ENCODE measurements around the gene DIP2C. TPM values are rescaled to one million over a fixed set of nuclear protein-coding genes. Genes with fewer than 3 reads are reported as not detected.

The DIP2C gene
- total and polyA plus RNA-seq, 2 experiments from 2014 or later, result 9.1 to 15.8 TPM

DNA sequence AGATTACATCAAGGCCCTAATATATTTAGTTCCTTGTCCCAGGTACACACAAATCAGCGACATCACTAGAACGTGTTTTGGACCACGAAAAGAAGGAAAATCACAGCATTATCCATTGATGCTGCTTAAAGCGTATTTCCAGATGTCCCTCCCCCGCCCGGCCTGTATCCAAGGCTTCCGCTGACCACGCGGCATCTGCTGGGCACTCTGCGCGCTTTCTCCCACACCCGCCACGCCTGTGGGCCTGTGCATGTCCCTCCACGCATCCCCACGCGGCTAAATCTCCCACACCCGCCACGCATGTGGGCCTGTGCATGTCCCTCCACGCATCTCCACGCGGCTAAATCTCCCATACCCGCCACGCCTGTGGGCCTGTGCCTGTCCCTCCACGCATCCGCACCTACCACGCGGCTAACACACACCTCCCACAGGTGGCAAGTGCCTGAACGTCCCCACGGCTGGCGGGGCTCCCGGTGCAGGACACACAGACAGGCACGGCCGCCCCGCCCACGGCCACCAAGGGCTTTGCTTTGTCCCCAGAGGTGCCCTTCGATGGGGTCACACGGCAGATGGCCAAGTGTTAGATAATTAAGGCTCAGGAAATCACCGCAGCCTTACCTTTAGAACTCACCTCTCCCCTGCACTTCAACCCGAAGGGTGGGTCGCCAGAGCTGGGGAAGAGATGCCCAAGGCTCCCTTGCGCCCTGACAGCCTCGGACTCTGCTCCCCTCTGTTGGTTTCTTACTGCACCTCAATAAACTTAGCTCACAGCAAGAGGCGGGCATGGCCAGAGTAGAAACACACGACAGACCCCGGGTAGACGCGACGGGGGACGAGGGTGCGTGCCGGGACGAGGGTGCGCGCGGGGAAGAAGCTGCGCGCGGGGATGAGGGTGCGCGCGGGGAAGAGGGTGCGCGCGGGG is 49.5 kb downstream of the DIP2C start:
- H3K4me1 ChIP-seq (ENCODE audit: low read depth), result no peaks in the 10 kb centered on the region
- TF ChIP-seq, protein P1, sequence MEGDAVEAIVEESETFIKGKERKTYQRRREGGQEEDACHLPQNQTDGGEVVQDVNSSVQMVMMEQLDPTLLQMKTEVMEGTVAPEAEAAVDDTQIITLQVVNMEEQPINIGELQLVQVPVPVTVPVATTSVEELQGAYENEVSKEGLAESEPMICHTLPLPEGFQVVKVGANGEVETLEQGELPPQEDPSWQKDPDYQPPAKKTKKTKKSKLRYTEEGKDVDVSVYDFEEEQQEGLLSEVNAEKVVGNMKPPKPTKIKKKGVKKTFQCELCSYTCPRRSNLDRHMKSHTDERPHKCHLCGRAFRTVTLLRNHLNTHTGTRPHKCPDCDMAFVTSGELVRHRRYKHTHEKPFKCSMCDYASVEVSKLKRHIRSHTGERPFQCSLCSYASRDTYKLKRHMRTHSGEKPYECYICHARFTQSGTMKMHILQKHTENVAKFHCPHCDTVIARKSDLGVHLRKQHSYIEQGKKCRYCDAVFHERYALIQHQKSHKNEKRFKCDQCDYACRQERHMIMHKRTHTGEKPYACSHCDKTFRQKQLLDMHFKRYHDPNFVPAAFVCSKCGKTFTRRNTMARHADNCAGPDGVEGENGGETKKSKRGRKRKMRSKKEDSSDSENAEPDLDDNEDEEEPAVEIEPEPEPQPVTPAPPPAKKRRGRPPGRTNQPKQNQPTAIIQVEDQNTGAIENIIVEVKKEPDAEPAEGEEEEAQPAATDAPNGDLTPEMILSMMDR (IDR thresholded peaks at IDR 0.05; ENCODE audit: low read depth, low read length), result no peak
- DNase-seq (ENCODE audit: low read depth in 1 of 2, low spot score in 1 of 2), result no peak
- H3K27me3 ChIP-seq, result no peaks in the 10 kb centered on the region
- no peak overlapping the region for H3K27ac ChIP-seq
- H3K9me3 ChIP-seq (ENCODE audit: low read depth), result no peaks in the 10 kb centered on the region
- H3K4me3 ChIP-seq, result no peak overlapping the region
- no peaks in the 10 kb centered on the region for H3K36me3 ChIP-seq

DNA sequence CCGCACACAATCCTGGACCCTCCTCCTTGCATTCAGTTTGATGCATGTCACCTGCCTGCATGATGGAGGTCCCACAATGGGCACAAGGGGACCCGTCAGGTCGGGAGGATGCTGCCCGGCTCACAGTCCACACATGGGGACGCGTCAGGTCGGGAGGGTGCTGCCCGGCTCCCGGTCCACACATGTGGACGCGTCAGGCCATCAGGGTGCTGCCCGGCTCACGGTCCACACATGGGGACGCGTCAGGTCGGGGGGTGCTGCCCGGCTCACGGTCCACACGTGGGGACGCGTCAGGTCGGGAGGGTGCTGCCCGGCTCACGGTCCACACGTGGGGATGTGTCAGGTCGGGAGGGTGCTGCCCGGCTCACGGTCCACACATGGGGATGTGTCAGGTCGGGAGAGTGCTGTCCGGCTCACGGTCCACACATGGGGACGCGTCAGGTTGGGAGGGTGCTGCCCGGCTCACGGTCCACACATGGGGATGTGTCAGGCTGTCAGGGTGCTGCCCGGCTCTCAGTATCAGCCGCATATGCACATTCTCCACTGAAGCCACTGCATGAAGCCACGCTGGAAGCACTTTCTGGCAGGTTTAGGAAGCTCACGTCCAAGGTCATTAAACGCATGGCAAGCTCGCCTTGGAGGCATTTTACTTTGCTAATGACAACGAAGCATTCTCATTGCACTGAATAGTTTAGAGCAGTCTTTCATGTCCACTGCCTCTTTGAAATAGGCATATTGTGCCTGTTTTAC is 50.3 kb downstream of the DIP2C start:
- Histone ChIP-seq H3K4me3 (no peak overlapping the region), H3K36me3 (no peaks in the 10 kb centered on the region), H3K27ac (no peak overlapping the region), H3K4me1 (ENCODE audit: low read depth) (peaks cover under 1% of the 10 kb centered on the region), H3K9me3 (ENCODE audit: low read depth) (no peaks in the 10 kb centered on the region), H3K27me3 (no peaks in the 10 kb centered on the region)
- TF ChIP-seq, protein P1 (IDR thresholded peaks at IDR 0.05; ENCODE audit: low read depth, low read length), result no peak
- DNase-seq (ENCODE audit: low read depth in 1 of 2, low spot score in 1 of 2), result no peak

DNA sequence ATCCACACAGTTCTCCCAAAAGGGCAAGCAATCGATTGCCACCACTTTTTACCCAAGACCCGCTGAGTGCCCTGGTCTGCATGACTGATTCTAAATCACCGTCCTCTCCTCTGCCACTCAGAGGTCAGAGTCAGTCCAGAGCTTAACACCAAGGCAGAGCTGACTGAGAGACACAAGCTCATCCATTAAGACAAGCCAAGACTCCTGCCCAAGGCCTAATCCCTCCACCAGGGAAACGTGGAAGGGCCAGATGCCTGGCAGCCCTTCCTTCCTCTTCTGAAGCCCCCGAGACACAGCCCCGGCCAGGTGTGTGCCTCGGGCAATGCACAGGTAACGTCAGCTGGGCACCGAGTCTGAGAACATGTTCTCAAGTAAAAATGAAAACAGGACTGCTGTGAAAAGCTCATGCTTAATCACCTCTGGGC is 51.7 kb downstream of the DIP2C start:
- DNase-seq (ENCODE audit: low read depth in 1 of 2, low spot score in 1 of 2), result no peak
- no peak overlapping the region for H3K27ac ChIP-seq
- no peak overlapping the region for H3K4me3 ChIP-seq
- H3K27me3 ChIP-seq, result no peaks in the 10 kb centered on the region
- H3K4me1 ChIP-seq (ENCODE audit: low read depth), result peaks cover 4% of the 10 kb centered on the region
- H3K9me3 ChIP-seq (ENCODE audit: low read depth), result no peaks in the 10 kb centered on the region
- no peaks in the 10 kb centered on the region for H3K36me3 ChIP-seq
- TF ChIP-seq, protein P1 (IDR thresholded peaks at IDR 0.05; ENCODE audit: low read depth, low read length), result no peak

DNA sequence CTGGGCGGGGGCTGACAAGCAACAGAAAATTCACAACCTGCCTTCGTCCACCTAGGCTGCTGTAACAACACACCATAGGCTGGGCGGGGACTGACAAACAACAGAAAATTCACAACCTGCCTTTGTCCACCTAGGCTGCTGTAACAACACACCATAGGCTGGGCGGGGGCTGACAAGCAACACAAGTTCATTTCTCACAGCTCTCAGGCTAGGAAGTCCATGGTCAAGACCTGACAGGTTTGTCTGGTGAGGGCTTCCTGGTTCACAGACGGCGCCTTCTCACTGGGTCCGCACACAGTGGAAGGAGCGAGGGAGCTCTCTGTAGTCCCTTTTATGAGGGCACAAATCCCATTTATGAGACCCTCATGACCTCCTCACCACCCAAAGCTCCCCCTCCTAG is 52.2 kb downstream of the DIP2C start:
- Histone ChIP-seq H3K9me3 (ENCODE audit: low read depth) (no peaks in the 10 kb centered on the region), H3K4me1 (ENCODE audit: low read depth) (peaks cover 4% of the 10 kb centered on the region), H3K27ac (no peak overlapping the region), H3K27me3 (no peaks in the 10 kb centered on the region), H3K36me3 (no peaks in the 10 kb centered on the region), H3K4me3 (no peak overlapping the region)
- DNase-seq (ENCODE audit: low read depth in 1 of 2, low spot score in 1 of 2), result no peak
- TF ChIP-seq, protein P1 (IDR thresholded peaks at IDR 0.05; ENCODE audit: low read depth, low read length), result no peak

DNA sequence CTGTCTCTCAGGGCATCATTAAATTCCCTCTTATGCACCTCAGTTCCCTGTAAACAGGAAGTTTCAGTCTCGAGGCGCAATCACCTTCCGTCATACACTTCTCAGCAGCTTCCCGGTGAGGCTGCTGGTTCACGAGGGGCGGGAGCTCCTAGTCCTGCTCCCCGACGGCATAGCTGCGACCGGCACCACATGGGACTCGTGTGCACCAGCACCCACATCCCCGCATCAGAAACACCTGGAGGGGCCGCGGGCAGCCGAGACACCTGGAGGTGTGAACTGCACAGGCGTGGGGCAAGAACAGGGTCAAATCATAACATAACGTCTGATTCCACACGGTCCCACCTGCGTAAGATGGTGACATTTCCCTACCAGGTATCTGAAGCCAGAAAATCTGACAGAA is 52.7 kb downstream of the DIP2C start:
- H3K4me1 ChIP-seq (ENCODE audit: low read depth), result peaks cover 4% of the 10 kb centered on the region
- H3K27ac ChIP-seq, result no peak overlapping the region
- no peaks in the 10 kb centered on the region for H3K9me3 ChIP-seq (ENCODE audit: low read depth)
- H3K27me3 ChIP-seq, result no peaks in the 10 kb centered on the region
- TF ChIP-seq, protein P1 (IDR thresholded peaks at IDR 0.05; ENCODE audit: low read depth, low read length), result no peak
- H3K36me3 ChIP-seq, result no peaks in the 10 kb centered on the region
- no peak overlapping the region for H3K4me3 ChIP-seq
- DNase-seq (ENCODE audit: low read depth in 1 of 2, low spot score in 1 of 2), result no peak
